Measurements from ENCODE around the gene FER1L5.

The FER1L5 gene

DNA sequence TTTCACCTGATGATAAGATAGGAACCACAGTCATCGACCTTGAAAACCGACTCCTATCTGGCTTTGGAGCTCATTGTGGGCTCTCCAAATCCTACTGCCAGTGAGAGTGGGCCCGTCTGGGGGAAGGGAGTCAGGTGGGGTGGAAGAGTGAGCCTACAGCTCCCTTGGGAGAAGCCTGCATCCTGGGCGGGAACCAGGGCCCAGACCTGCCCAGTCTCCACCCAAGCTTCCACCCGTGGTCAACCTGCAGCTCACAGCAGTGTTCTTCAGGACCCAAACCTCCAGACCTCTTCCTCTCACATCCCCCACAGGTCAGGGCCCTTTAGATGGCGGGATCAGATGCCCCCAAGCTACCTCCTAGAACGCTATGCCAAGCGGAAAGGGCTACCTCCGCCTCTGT, 57.1 kb downstream of the FER1L5 start:
- DNase-seq: no peak

DNA sequence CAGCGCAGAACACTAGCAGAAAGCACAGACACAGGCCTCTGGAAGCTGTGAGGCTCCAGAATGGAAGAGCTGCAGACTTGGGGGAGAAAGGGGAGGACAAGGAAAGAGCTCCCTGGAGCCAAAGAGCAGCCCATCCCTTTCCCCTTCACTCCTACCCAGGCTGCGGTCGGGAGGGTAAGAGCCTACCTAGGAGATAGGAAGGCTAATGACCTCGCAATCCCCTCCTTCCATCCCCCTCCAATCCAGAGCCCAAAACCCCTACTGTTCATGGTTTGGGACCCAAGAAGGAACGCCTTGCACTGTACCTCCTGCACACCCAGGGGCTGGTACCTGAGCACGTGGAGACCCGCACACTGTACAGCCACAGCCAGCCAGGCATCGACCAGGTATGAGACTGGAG, 57.5 kb downstream of the FER1L5 start:
- no peak for DNase-seq

DNA sequence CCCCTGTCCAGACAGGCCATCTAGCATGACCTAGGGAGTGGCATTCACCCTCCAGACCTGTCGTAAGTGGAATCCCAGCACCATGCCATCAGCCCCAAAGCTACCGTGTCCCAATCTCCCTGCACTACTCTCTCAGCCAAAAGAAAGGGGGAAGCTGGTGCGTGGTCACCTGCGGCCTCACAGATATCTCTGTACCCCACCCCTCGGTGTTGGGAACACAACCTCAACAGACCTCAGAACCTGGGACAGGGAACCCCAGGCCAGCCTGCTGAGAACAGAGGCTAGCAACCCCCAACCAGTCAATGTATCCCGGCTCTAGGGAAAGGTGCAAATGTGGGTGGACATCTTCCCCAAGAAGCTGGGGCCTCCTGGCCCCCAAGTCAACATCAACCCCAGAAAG, 59.1 kb downstream of the FER1L5 start:
- DNase-seq: no peak

DNA sequence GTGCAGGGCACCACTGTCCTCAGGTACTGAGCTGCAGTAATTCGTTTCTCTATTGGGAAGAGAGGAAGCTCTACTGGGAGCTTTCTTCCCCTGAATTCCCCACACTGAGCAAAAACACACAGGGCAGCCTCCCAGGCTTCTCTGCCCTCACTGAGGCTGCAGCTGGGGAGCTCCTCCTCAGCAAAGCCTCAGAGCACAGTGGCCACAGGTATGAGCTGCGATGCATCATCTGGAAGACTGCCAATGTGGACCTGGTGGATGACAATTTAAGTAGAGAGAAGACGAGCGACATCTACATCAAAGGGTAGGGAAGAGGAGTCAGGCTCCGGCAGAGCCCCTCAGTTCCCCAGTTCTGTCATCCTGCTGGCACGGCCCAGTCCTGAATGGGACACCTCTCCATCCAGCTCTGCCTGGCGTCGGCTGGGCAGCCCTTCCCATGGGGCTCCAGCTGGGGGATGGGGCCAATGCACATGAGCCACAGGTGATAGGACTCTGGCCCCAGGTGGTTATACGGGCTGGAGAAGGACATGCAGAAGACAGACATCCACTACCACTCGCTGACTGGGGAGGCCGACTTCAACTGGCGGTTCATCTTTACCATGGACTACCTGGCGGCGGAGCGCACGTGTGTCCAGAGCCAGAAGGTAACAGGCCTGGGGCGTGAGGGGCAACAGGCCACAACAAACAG, 59.7 kb downstream of the FER1L5 start:
- no peak for DNase-seq

DNA sequence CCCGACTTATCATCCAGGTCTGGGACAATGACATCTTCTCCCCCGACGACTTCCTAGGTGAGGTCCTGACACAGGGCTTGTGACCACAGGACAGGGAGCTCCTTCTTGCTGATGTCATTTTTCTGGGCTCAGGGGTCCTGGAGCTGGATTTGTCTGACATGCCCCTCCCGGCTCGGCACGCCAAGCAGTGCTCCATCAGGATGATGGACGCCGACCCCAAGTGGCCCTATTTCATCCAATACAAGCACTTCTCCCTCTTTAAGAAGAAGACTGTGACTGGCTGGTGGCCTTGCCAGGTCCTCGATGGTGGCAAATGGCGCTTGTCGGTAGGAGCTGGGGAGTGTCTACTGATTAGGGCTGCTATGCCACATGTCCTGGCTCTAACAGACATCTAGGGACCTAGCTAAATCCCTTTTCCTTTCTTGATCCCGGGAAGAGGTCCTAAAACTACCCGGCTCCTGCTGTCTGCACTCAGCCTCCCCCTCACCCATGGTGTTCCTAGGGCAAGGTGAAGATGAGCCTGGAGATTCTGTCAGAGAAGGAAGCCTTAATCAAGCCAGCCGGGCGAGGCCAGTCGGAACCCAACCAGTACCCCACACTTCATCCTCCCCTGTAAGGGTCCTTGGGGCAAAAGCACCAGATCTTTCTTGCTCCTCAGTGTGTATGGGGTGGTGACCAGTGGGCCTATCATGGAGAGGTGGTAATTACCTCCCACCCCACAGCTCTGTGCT, 60.6 kb downstream of the FER1L5 start:
- no peak for DNase-seq

DNA sequence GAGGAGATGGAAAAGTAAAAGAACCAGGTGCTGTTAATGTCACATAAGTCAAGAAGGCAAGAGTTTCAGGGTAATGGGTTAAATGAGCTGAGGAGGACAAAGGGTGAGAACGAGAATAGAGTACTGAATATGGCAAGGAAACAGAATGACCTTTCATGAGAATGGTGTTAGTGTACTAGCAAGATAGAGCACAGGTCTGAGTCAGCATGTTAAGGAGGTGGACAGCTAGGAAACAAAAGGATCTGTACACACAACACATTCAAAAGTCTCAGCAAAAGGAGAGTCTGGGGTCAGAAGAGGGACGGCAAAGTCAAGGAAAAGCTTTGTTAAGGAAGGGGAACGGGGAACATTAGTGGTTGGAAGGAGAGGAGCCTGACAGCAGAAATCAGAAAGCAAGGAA, 68.4 kb downstream of the FER1L5 start:
- DNase-seq: no peak

DNA sequence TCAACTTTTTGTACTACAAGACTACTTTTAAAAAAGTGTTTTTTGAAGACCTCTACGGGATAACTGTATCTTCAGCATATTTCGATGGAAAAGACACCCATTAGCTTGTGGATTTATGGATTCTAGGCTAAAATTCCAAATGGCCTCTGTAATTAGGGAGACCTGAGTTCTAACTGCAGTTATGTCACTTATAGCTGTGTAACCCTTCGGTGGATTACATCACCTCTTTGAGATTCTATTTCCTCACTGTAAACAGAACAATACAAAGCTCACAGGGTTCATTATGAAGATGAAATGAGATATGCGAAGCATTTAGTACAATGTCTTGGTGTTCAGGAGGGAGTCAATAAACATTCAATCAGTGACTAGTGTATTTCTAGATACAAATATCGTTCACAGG, 73.1 kb downstream of the FER1L5 start:
- DNase-seq: no peak

DNA sequence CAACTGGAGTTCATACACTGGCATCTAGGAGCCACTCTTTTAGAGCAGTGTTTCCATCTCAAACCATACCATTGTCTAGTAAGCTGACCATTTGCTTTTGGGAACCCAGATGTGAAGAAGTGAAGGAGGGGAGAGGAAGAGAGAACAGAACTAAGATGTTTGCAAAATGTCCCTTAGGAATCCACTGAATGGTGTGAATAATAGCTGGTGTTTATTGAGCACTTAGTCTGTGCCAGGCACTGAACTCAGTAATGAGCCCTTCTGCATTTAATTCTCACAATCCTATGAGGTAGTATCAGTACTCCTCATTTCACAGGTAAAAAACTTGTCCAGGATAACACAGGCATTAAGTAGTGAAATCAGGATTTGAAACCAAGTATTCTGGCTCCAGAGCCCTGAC, 73.8 kb downstream of the FER1L5 start:
- no peak for DNase-seq

DNA sequence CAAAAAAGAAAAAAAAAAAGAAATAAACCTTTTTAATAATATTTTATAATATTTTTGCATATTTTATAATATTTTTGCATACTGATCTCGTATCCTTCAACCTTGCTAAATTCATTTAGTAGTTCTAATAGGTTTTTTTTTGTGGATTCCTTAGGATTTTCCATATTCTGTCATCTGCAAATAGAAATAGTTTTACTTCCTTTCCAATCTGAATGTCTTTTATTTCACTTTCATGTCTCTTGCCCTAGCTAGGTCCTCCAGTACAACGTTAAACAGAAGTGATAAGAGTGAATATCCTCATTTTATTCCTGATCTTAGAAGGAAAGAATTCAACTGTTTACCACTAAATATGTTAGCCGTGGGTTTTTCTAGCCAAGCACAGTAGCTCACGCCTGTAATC, 83.6 kb downstream of the FER1L5 start:
- DNase-seq: no peak

DNA sequence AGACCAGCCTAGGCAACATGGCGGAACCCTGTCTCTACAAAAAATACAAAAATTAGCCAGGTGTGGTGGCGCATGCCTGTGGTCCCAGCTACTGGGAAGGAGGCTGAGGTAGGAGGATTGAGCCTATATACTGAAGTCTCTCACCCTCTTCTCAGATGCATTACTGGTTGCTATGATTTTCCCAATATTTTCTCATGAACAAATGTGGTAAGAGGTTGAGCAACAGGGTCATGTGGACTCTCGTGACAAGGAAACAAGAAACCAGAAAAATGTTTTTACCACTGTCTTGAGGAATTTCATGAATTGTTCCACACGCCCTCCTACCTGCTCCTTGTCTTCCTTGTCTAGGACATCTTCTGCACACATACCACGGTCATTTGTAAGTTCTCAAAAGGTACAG, 84.9 kb downstream of the FER1L5 start:
- no peak for DNase-seq

DNA sequence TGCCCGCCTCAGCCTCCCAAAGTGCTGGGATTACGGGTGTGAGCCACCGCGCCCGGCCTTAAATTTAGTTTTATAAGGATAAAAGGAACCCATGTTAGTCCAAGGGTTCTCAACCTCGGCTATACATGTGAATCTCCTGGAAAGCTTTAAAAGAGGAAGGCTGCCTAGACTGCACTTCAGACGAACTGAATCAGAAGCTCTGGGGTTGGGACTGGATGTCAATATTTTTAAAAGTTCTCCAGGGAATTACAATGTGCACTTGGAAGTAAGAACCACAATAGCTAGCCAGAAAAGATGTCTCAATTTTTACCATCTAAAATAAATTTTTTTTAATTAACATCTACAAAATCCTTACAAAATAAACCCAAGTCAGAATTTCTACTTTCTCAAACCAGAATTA, 87.2 kb downstream of the FER1L5 start:
- no peak for DNase-seq

DNA sequence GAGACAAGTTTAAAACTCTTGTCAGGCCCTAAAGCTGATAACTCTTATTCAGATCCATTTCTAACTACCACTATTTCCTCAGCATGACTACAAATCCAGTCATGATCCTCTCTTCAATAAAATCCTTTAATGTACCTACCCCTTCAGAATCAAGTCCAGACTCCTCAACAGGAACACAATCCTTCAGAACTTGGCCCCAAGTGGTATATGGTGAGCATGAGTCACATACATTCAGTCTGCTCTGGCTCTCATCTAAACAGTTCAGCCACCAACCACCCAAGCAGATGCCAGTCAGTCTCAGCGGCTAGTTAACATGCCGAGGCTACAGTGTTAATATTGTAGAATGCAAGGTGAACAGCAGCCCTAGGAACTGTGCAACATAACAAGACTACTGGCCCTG, 87.6 kb downstream of the FER1L5 start:
- DNase-seq: no peak

DNA sequence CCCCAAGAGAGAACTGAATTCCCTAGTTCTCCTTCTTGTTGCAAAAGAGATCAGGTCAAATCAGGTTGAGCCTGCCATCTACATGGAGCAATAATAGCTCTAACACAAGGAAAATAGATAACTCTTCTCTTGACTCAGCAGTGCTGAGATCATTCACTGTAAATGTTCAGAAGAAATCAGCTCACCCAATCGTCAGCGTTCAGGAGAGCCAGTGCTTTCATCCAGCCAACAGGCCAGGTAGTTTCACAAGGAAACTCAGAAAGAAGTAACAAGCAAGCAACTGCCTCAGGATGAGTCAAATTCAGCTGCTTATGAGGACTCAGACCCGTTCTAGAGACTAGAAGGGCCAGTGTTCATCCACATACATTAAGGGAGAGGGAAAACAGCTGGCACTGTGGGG, 91.4 kb downstream of the FER1L5 start:
- DNase-seq: no peak

DNA sequence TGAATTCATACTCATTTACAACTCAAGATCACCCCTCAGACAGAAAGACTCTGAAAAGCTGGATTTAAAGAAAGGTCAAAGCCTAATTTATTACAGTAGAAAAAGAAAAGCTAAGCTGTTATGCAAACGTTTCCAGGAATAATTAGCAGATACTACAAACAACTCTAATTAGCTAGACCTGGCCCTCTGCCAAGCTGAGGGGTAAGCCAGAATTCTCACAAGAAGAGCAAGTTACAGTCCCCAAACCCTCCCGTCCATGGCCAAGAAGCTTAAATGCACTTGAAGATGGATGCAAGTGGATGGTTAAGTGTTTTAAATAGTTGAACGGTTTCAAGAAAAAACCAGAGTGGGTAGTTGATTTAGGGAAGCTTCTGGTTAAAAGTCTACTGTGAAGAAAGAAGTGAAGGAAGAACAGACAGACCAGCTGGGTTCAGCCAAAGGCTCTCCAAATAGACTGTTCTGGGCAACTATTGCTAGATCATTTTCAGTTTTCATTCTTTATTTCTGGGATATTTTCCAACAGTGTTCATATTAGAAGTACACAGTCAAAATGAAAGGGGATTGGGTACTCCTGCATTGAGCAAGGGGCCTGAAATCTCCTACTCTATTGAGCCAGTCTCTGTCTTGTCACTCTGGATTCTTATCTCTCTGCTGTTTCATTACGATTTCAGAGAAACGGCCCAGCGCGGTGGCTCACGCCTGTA, 92.5 kb downstream of the FER1L5 start:
- DNase-seq: no peak

DNA sequence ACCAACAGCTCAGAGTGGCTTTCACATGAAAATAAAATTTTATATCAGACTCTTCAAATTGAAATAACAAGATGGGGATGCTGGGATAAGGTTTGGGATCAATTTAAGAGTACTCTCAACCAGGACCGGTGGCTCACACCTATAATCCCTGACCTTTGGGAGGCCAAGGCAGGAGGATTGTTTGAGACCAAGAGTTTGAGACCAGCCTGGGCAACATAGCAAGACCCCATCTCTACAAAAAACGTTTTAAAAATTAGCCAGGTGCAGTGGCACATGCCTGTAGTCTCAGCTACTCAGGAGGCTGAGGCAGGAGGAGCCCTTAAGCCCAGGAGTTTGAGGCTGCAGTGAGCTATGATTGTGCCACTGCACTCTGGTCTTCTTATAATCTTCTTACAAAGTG, 94.7 kb downstream of the FER1L5 start:
- DNase-seq: no peak

DNA sequence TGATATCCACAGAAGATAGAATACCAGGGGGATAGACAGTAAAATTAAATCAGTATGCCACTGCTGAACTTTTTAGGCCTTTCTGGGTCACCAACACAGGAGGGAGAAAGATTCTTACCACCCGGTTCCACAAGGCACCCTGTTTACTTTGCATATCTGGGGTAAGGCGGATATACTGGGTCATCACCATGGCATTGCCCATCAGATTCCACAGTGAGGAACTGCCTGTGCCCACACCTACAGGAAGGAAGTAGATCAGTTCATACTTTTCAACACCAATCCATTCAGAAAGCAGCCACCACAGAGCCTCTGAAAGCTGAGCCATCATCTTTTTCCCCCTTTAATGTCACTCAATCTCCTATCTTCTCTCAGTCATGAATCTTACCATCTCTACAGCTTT, 95.3 kb downstream of the FER1L5 start:
- no peak for DNase-seq

DNA sequence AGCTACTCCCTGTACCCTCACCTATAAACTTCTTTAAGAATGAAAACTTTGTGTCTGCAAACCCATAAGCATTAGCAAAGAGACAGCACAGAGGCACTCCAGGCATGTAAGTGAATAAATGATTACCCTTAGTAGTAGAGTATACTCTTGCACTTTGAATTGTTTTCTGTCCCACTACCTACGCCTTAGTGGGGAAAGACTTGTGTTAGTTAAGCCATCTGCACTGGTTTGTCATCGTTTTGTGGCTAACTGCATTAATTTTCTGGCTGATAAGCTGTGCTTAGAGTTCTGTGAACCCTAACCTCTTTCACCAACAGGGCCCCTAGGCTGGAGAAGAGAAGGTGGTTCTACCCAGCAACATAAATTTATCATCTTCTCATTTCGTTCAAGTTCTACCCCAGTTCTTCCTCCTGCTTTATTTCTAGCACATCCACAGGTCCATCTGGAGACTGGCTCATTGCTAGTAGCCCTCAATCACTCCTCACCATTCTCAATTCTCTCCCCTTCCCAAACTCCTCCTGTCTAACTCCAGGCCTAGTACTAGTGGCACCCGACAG, 96.6 kb downstream of the FER1L5 start:
- peak; percentile 21 for DNase-seq

DNA sequence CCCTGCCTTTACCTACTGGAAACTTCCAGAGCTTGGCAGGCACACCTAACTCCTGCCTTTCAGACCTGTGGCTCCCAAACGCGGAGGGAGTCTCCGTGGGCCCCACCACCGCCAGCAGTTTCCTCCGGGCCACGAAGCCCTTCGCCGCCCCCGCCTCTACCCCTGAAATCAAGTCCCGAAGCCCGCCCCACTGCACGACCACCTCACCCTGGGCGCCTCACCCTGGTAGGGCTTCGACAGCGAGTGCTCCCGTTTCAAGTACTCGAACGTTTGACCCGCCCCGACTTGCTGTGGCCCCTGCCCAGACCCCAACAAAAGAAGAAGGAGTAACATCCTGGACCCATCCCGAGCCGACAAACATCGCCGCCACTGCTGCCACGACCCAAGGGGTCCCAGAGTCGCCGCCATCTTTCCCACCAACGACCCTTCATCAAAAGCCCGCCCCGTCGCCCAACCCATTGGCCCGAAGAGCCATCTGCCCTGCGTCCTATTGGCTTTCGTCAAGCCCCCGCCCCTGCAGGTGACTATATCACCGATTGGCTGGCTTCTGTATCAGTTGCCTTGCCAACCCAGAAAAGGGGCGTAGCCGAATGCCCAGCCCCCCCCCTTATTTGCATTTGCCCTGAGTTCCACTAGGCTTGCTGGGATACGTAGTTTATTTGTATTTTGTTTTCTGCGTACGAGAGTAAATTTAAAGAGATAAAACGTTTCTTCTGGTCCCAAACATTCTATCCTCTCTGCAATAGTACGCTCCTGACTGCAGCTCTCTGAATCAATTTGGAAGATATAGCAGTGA, 97.3 kb downstream of the FER1L5 start, which contains the start of gene LMAN2L:
LMAN2L (minus strand) TSS at position 432 of the 796 bp plus-strand sequence; CDS start at position 408, 24 bp downstream.
- peak; percentile 93 for DNase-seq

DNA sequence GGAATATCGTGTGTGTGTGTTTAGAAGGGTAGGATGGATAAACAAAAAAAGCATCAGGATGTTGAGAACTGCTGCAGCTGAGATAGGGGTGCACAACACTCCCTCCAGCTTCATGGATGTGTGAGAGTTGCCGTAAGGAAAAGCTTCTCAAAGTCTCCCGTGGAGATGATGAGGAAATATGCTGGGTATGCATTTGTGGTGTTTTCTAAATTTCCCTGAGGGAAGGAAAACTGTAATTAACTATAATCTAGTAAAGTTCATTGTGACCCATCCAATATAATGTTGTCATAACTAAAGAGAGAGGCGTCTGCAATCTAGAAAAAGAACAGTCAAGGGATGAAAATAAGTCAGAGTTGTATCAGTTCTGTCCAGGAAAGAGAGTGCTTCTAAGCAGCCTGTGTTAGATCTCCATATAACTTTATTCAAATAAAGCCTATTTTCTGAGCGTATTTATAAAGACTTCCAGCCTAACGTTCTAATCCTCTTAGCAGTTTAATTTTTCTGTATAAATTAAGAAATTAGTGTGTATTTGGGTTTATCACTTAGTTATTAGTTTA, 104.6 kb downstream of the FER1L5 start:
- no peak for DNase-seq

DNA sequence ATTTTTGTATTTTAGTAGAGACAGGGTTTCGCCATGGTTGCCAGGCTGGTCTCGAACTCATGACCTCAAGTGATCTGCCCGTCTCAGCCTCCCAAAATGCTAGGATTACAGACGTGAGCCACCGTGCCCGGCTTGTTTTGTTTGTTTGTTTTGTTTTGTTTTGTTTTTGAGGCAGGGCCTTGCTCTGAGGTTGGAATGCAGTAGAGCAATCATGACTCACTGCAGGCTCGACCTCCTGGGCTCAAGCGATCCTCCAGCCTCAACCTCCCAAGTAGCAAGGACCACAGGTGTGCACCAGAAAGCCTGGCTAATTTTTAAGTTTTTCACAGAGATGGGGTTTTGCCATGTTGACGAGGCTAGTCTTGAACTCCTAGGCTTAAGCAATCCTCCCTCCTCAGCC, 109.2 kb downstream of the FER1L5 start:
- DNase-seq: no peak

DNA sequence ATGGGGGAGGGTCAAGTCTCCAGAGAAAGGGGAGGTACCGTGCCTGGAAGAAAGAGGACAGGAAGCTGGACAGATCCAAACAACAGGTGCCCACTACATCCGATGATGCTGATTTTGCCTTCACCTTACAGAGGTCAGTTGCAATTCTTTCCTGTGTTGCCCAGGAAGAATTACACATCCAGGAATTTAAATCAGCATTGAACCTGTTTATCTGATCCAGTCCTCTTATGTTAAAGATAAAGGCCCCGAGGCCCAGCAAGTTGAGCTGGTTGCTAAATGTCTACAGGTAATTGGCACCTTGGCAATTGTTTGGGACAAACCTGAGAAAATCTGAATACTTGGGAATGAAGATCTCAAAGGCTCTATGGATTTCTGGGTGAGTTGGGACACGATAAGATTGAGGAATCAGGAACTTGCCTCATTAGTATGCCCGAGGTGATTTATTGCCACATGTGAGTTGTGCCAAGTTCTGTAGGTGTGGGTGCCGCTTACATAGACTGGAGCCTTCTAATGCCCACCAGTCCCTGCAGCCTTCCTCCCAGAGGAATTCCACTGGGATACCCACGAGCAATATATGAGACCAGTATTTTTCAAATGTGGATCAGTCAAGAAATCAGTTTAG, 111.2 kb downstream of the FER1L5 start:
- no peak for DNase-seq

DNA sequence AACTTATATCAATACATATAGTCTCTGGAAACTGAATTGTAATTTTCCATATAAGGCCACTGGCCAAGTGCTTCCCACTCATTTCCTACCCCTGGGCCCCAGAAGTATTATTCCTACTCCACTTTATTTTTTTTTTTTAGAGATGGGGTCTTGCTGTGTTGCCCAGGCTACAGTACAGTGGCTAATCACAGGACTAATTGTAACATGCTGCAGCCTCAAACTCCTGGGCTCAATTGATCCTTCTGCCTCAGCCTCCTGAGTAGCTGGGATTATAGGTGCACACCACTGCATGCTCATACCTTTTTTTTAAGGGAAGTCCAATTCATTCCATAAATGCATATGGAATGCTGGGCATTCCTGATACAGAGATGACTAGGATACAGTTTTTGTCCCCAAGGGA, 111.8 kb downstream of the FER1L5 start:
- DNase-seq: no peak

Data from NCI-H1092 treated with DMSO at 0.1 percent for 48 hours (cell line).